IMR-90 (cell line): Measurements from ENCODE around the gene DUSP9. TPM values are rescaled to one million over a fixed set of nuclear protein-coding genes. Genes with fewer than 3 reads are reported as not detected.

Experiments used
- ATAC-seq: fragments of 200-7000 bp; cut with Tn5 transposase; 2 replicates; pipeline ENCODE4 v1.9.1; 2020; ENCODE audit warnings: low read depth, mild to moderate bottlenecking, moderate library complexity
- BruUV-seq: library from RNA; stranded (reverse); fragments of 400-500 nt; replicated peaks from 2 replicates; lab custom pipeline; 2021; lab: Mats Ljungman, UMichigan
- CTCF ChIA-PET: fragments of 300-600 bp; formaldehyde crosslinking; extraction: SDS; loops from one replicate; lab custom pipeline; 2021; ENCODE audit warnings: antibody characterized with exemption; lab: Yijun Ruan, JAX
- POLR2A ChIA-PET: fragments of 300-600 bp; sonication (Branson Sonifier 250); formaldehyde crosslinking; loops from one replicate; lab custom pipeline; 2022; ENCODE audit warnings: antibody characterized with exemption; ENCODE audit not compliant: unreplicated experiment; lab: Charles Lee
- DNase-seq: peaks from one replicate; pipeline ENCODE4 v3.0.0; 2013
- H2AFZ ChIP-seq: replicated peaks from 2 replicates; pipeline ENCODE3; 2013; ENCODE audit warnings: low read length, mild to moderate bottlenecking; ENCODE audit not compliant: poor library complexity
- H2AK5ac ChIP-seq: 2 replicates; pipeline ENCODE4 v1.6.1; 2013; ENCODE audit warnings: low read depth, low read length, inconsistent platforms
- H2AK9ac ChIP-seq: replicated peaks from 2 replicates; pipeline ENCODE3; 2013; ENCODE audit warnings: mild to moderate bottlenecking, low read depth, low read length, moderate library complexity; ENCODE audit not compliant: poor library complexity
- H2BK120ac ChIP-seq: 2 replicates; pipeline ENCODE4 v1.6.1; 2013; ENCODE audit warnings: low read depth, low read length, inconsistent platforms
- H2BK15ac ChIP-seq: 3 replicates; pipeline ENCODE4 v1.6.1; 2013; ENCODE audit warnings: low read depth, low read length, inconsistent platforms
- H2BK20ac ChIP-seq: 2 replicates; pipeline ENCODE4 v1.6.1; 2013; ENCODE audit warnings: low read depth, mild to moderate bottlenecking, inconsistent platforms, low read length, moderate library complexity
- H2BK5ac ChIP-seq: 2 replicates; pipeline ENCODE4 v1.6.1; 2013; ENCODE audit warnings: mild to moderate bottlenecking, low read depth, low read length, inconsistent platforms; ENCODE audit not compliant: poor library complexity, severe bottlenecking
- H3K14ac ChIP-seq: replicated peaks from 2 replicates; pipeline ENCODE4 v1.6.1; 2013; ENCODE audit warnings: low read depth, low read length, inconsistent platforms
- H3K18ac ChIP-seq: 2 replicates; pipeline ENCODE4 v1.6.1; 2013; ENCODE audit warnings: low read depth, low read length, control low read depth
- H3K23ac ChIP-seq: 2 replicates; pipeline ENCODE4 v1.6.1; 2013; ENCODE audit warnings: low read depth, low read length, inconsistent platforms
- H3K27ac ChIP-seq: 2 replicates; pipeline ENCODE4 v1.5.1; 2013; ENCODE audit warnings: mild to moderate bottlenecking, control low read depth, low read length; ENCODE audit not compliant: insufficient read depth
- H3K27me3 ChIP-seq: 2 replicates; pipeline ENCODE4 v1.6.1; 2013; ENCODE audit warnings: low read length; ENCODE audit not compliant: control insufficient read depth, insufficient read depth
- H3K36me3 ChIP-seq: 2 replicates; pipeline ENCODE4 v1.6.1; 2013; ENCODE audit warnings: low read length, mixed read lengths; ENCODE audit not compliant: control insufficient read depth, insufficient read depth
- H3K4ac ChIP-seq: 2 replicates; pipeline ENCODE4 v1.6.1; 2013; ENCODE audit warnings: low read depth, low read length, inconsistent platforms
- H3K4me1 ChIP-seq: 2 replicates; pipeline ENCODE4 v1.6.1; 2013; ENCODE audit warnings: low read length, mixed read lengths; ENCODE audit not compliant: control insufficient read depth, insufficient read depth
- H3K4me2 ChIP-seq: 2 replicates; pipeline ENCODE4 v1.6.1; 2013; ENCODE audit warnings: low read depth, mild to moderate bottlenecking, control low read depth, low read length, moderate library complexity
- H3K4me3 ChIP-seq: 2 replicates; pipeline ENCODE4 v1.5.1; 2013; ENCODE audit warnings: low read depth, mild to moderate bottlenecking, control low read depth, low read length, moderate library complexity; ENCODE audit not compliant: insufficient read depth
- H3K56ac ChIP-seq: 2 replicates; pipeline ENCODE4 v1.6.1; 2013; ENCODE audit warnings: low read length, inconsistent platforms; ENCODE audit not compliant: insufficient read depth; ENCODE audit errors: extremely low read depth
- H3K79me1 ChIP-seq, 2 experiments: 2 replicates each; pipeline ENCODE4 v1.6.1; 2013; ENCODE audit warnings: low read length in 2 of 2, inconsistent platforms in 1 of 2, low read depth in 1 of 2
- H3K9ac ChIP-seq: 2 replicates; pipeline ENCODE4 v1.6.1; 2013; ENCODE audit warnings: low read depth, low read length, control low read depth
- H3K9me1 ChIP-seq: 2 replicates; pipeline ENCODE4 v1.6.1; 2013; ENCODE audit warnings: low read length, inconsistent platforms; ENCODE audit not compliant: insufficient read depth
- H3K9me3 ChIP-seq: 2 replicates; pipeline ENCODE4 v1.6.1; 2013; ENCODE audit warnings: low read length; ENCODE audit not compliant: control insufficient read depth, insufficient read depth
- H4K20me1 ChIP-seq: 2 replicates; pipeline ENCODE4 v1.6.1; 2013; ENCODE audit warnings: low read length, inconsistent platforms; ENCODE audit not compliant: insufficient read depth
- H4K5ac ChIP-seq: 2 replicates; pipeline ENCODE4 v1.6.1; 2013; ENCODE audit warnings: mild to moderate bottlenecking, low read depth, low read length, control low read depth
- H4K8ac ChIP-seq, 2 experiments: 2 replicates each; pipeline ENCODE4 v1.6.1; 2013; ENCODE audit warnings: low read depth in 2 of 2, low read length in 2 of 2, control low read depth in 1 of 2, inconsistent platforms in 1 of 2
- H4K91ac ChIP-seq: 2 replicates; pipeline ENCODE4 v1.6.1; 2013; ENCODE audit warnings: low read depth, low read length, inconsistent platforms; ENCODE audit not compliant: insufficient read depth
- BHLHE40 ChIP-seq: fragments of 150-350 bp; IDR thresholded peaks from 2 replicates; pipeline ENCODE4 v1.6.1; 2016; ENCODE audit warnings: mild to moderate bottlenecking, low read depth, low read length
- CHD1 ChIP-seq: IDR thresholded peaks from 2 replicates; pipeline ENCODE4 v1.6.1; 2012; ENCODE audit warnings: low read depth, low read length, improper control_type of control experiment
- CTCF ChIP-seq: conservative IDR thresholded peaks from 2 replicates; pipeline ENCODE4 v1.5.1; 2012; ENCODE audit warnings: mild to moderate bottlenecking, low read depth, low read length, improper control_type of control experiment
- ELK1 ChIP-seq: fragments of 150-350 bp; IDR thresholded peaks from 2 replicates; pipeline ENCODE4 v1.6.1; 2016; ENCODE audit warnings: low read depth, mild to moderate bottlenecking, low read length, moderate library complexity, borderline replicate concordance
- FOS ChIP-seq: fragments of 150-350 bp; IDR thresholded peaks from 2 replicates; pipeline ENCODE4 v1.6.1; 2016; ENCODE audit warnings: low read depth, low read length
- MAZ ChIP-seq: IDR thresholded peaks from 2 replicates; pipeline ENCODE4 v1.6.1; 2012; ENCODE audit warnings: low read depth, mild to moderate bottlenecking, low read length, improper control_type of control experiment, moderate library complexity, borderline replicate concordance
- MXI1 ChIP-seq: IDR thresholded peaks from 2 replicates; pipeline ENCODE4 v1.6.1; 2012; ENCODE audit warnings: low read depth, mild to moderate bottlenecking, low read length, moderate library complexity, borderline replicate concordance
- NFE2L2 ChIP-seq: fragments of 150-350 bp; IDR thresholded peaks from 2 replicates; pipeline ENCODE4 v1.6.1; 2016; ENCODE audit warnings: low read depth, mild to moderate bottlenecking, low read length
- POLR2A ChIP-seq: IDR thresholded peaks from 2 replicates; pipeline ENCODE4 v1.6.1; 2012; ENCODE audit warnings: mild to moderate bottlenecking, low read depth, low read length
- RAD21 ChIP-seq: IDR thresholded peaks from 2 replicates; pipeline ENCODE4 v1.6.1; 2012; ENCODE audit warnings: low read length, improper control_type of control experiment
- RCOR1 ChIP-seq: IDR thresholded peaks from 2 replicates; pipeline ENCODE4 v1.6.1; 2012; ENCODE audit warnings: mild to moderate bottlenecking, low read length, improper control_type of control experiment; ENCODE audit not compliant: insufficient replicate concordance
- RFX5 ChIP-seq: IDR thresholded peaks from 2 replicates; pipeline ENCODE4 v1.8.0; 2012; ENCODE audit warnings: low read depth, mild to moderate bottlenecking, low read length, moderate library complexity
- USF2 ChIP-seq: fragments of 150-350 bp; IDR thresholded peaks from 2 replicates; pipeline ENCODE4 v1.6.1; 2017; ENCODE audit warnings: mild to moderate bottlenecking, antibody characterized with exemption, low read length, low read depth
- WGBS, 2 experiments: methylation state at CpG; one replicate each; pipeline versions ENCODE4 v1.1.5 to v1.1.7; 2013; ENCODE audit warnings: missing lambda C conversion rate in 2 of 2; ENCODE audit not compliant: insufficient read length in 1 of 2; ENCODE audit errors: extremely low coverage in 2 of 2; 5-methylcytosine and 5-hydroxymethylcytosine counted together
- dilution Hi-C: fragments of 300-500 bp; cut with HindIII; formaldehyde crosslinking; loops from one replicate; pipeline ENCODE4 v1.14.3; 2018; ENCODE audit warnings: low sequenced_read_pairs; ENCODE audit not compliant: unreplicated experiment
- in situ Hi-C: fragments of 300-500 bp; cut with MboI; formaldehyde crosslinking; loops from 3 replicates; pipeline ENCODE4 v1.14.3; 2019; ENCODE audit warnings: low sequenced_read_pairs, inconsistent platforms, mixed read lengths
- intact Hi-C: fragments of 100-400 bp; cut with micrococcal nuclease; formaldehyde crosslinking; loops from 2 replicates; pipeline ENCODE4 v1.10.0; 2022
- polyA plus RNA-seq, 3 experiments: library from polyadenylated mRNA; depleted of rRNA; stranded (reverse); fragments of >200 nt; gene quantifications; 2 replicates each; pipeline ENCODE4 v1.2.3, GENCODE V29; 2012; ENCODE audit warnings: low replicate concordance in 1 of 3
- total RNA-seq: library from RNA; depleted of rRNA; stranded (reverse); fragments of >200 nt; gene quantifications from 2 replicates; pipeline ENCODE4 v1.2.3, GENCODE V29; 2012

The DUSP9 gene
- total and polyA plus RNA-seq, 2 of the 4 experiments (the other 2 are of a cell fraction): under 0.01 to 0.09 TPM

GRCh38 chrX:153649915-153650782 lies 3.1 kb downstream of the DUSP9 start:
- WGBS, 2 experiments: no CpG with 5 or more reads among the region's 41 CpGs

More at GRCh38 chrX:153649915-153650782, 3.1 kb downstream of the DUSP9 start:
- POLR2A ChIA-PET: no interaction called here
- Histone ChIP-seq H3K9me1 (no peaks in the 10 kb centered on the region), H3K4me3 (no peak overlapping the region), H4K91ac (no peak overlapping the region), H3K18ac (no peak overlapping the region), H4K8ac (no peak overlapping the region), H3K56ac (no peak overlapping the region), H2AK5ac (no peak overlapping the region), H3K14ac (no peak overlapping the region), H3K9ac (no peak overlapping the region), H2BK120ac (no peak overlapping the region), H3K4me2 (no peak overlapping the region), H3K4me1 (no peaks in the 10 kb centered on the region), H4K5ac (no peak overlapping the region), H3K4ac (no peak overlapping the region), H3K79me1 (no peaks in the 10 kb centered on the region), H3K27me3 (peaks cover 30% of the 10 kb centered on the region), H3K9me3 (peaks cover 3% of the 10 kb centered on the region; the same call in 1 of the 2 replicates), H2BK15ac (no peak overlapping the region), H2BK20ac (no peak overlapping the region), H3K23ac (no peak overlapping the region), H3K36me3 (no peaks in the 10 kb centered on the region), H2BK5ac (no peak overlapping the region), H2AFZ (no peak overlapping the region), H3K27ac (no peak overlapping the region), H4K20me1 (no peaks in the 10 kb centered on the region), H2AK9ac (no peak overlapping the region)
- intact Hi-C loops (loop anchor here (1.0 kb wide), 1 partner anchor 111 kb away; no protein-coding TSS in a partner anchor), dilution Hi-C loops (no loop called here), in situ Hi-C loops (loop anchor here (25.0 kb wide), 1 partner anchor 688 kb away; no protein-coding TSS in a partner anchor)
- no peak for DNase-seq
- TF ChIP-seq CHD1: no peak
- no peak for TF ChIP-seq NFE2L2
- TF ChIP-seq USF2: no peak
- no peak for TF ChIP-seq ELK1
- no peak for TF ChIP-seq FOS
- no peak for TF ChIP-seq RFX5
- TF ChIP-seq RCOR1: no peak
- TF ChIP-seq RAD21: no peak
- TF ChIP-seq BHLHE40: no peak
- no peak for TF ChIP-seq CTCF
- no peak for TF ChIP-seq POLR2A
- no peak for TF ChIP-seq MAZ
- TF ChIP-seq MXI1: no peak
- CTCF ChIA-PET: no interaction called here
- BruUV-seq: no TSS peak
- ATAC-seq: no peak
